ENCODE results near the gene SMC5.
"Not testable (repeated sequence)": the region's sequence is repeated elsewhere in the genome, so short reads cannot be mapped to it uniquely, and the experiment has no call there.

The SMC5 gene

GRCh38 chr9:70355801-70356200 lies 97.0 kb downstream of the SMC5 start:
- in situ Hi-C loops (cut with HindIII; ENCODE audit: low sequenced_read_pairs), result no loop called here

DNA sequence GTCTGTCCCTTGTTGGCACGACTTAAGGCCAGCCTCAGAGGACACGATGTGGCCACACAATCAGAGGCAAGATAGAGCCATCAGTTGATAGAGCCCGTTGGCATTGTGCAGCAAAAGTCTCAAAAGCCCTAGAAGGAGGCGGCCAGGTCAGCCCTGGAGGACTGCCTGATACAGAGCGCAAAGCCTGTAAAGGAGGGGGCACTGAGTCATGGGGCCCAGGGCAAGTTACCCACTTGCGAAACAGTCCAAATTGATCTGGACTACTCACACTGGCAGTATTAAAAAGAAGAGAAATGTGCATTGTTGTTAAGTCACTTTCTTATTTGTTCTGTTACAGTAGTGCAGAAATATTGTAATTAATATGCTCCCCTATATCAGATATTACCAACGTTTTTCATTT lies 104.2 kb downstream of the SMC5 start:
- in situ Hi-C loops (cut with HindIII; ENCODE audit: low sequenced_read_pairs), result no loop called here

DNA sequence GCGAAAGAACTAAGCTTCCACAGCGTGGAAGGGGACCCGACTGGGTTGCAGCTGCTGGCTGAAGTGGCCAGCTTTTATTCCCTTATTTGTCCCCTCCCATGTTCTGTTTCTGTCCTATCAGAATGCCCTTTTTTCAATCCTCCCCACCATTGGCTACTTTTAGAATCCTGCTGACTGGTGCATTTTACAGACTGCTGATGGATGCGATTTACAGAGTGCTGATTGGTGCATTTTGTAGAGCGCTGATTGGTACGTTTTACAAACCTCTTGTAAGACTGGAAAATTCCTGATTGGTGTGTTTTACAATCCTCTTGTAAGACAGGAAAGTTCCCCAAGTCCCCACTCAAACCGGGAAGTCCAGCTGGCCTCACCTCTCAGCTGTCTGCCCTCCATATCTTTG lies 105.0 kb downstream of the SMC5 start:
- in situ Hi-C loops (cut with HindIII; ENCODE audit: low sequenced_read_pairs), result no loop called here

- in situ Hi-C loops (cut with HindIII; ENCODE audit: low sequenced_read_pairs), result no loop called here
These were observed 108.6 kb downstream of the SMC5 start for GRCh38 chr9:70367305-70367930.

DNA sequence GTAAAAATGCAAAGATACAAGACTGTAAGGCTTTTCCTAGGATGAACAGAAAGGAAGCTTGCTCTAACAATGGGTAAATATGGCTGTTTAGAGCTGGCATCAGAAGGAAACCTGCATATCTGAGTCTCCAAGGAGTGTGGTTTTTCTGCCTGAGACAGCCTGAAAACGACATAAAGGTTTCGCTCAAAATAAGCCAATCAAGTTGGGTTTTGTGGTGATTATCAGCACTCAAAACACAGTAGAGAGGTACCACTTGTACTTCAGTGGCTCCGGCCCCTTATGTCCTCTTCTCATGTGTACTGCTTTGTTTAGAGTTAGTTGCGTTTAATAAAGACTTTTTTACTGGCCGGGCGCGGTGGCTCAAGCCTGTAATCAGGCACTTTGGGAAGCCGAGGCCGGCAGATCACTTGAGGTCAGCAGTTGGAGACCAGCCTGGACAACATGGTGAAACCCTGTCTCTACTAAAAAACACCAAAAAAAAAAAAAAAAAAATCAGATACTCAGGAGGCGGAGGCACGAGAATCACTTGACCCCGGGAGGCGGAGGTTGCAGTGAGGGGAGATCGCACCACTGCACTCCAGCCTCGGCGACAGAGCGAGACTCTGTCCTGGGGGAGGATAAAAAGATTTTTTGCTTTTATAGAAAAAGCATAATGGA lies 116.3 kb downstream of the SMC5 start:
- in situ Hi-C loops (cut with HindIII; ENCODE audit: low sequenced_read_pairs), result no loop called here

GRCh38 chr9:70382046-70382708 lies 123.4 kb downstream of the SMC5 start:
- in situ Hi-C loops (cut with HindIII; ENCODE audit: low sequenced_read_pairs), result no loop called here

GRCh38 chr9:70382709-70383605 lies 124.2 kb downstream of the SMC5 start:
- in situ Hi-C loops (cut with HindIII; ENCODE audit: low sequenced_read_pairs), result no loop called here

DNA sequence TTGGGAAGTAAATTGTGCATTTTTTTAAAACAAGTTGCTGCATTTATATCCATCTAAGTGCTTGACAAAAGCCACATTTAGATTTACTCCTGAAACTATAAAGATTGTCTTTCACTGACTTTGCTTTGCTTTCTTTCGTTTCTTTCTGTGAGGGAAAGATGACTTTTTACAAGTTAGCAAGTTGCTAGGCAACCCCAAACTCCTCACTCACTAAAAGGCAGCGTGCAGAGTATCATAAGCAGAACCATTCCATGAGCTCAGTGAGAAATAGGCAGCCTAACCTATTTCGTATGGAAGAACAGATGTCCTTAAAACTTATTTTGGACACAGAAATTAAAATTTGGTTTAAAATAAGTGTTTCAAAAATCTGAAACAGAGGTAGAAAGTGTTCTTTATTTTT lies 126.6 kb downstream of the SMC5 start:
- in situ Hi-C loops (cut with HindIII; ENCODE audit: low sequenced_read_pairs), result no loop called here

DNA sequence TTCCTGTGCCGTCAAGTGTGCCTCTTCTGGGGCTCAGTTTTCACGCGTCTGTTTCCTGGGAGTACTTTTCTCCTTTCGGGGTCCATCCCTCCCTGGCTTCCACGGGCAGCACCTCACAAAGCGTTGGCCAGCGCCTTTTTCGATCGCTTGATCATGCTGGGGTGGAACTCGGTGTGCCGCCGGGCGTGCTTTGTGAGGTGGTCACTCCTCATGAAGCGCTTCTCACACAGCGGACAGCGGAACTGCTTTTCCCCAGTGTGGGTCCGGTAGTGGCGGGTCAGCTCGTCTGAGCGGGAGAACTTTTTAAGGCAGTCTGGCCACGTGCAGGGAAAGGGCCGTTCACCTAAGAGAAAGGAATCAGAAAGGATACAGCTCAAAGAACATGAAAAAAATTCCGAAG lies 128.9 kb downstream of the SMC5 start:
- in situ Hi-C loops (cut with HindIII; ENCODE audit: low sequenced_read_pairs), result no loop called here

- in situ Hi-C loops (cut with HindIII; ENCODE audit: low sequenced_read_pairs), result no loop called here
These were observed 130.4 kb downstream of the SMC5 start for GRCh38 chr9:70389188-70389587.

- in situ Hi-C loops (cut with HindIII; ENCODE audit: low sequenced_read_pairs), result loop anchor here (10.0 kb wide), 1 partner anchor 205 kb away; no protein-coding TSS in a partner anchor
These were observed 131.0 kb downstream of the SMC5 start for GRCh38 chr9:70389621-70390266.

- in situ Hi-C loops (cut with HindIII; ENCODE audit: low sequenced_read_pairs), result loop anchor here (10.0 kb wide), 1 partner anchor 204 kb away; no protein-coding TSS in a partner anchor
These were observed 132.2 kb downstream of the SMC5 start for GRCh38 chr9:70390933-70391341.

DNA sequence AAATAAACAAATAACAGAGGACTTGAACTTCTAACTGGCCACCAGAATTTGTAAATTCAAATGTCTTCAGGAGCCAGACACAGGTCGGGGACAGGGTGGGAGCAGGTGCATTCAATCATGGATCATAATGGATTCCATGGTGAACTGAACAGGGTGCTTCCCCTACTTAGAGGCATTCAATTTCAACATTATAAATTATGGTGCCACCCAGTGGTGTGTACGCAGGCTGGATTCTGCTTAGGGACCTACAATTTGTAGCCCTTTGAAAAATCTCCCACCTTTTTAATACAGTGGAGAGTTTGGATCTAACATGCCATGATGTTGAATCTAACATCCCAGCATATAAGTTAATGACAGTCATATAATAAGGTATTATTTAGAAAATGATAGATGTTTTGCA lies 133.4 kb downstream of the SMC5 start:
- in situ Hi-C loops (cut with HindIII; ENCODE audit: low sequenced_read_pairs), result loop anchor here (10.0 kb wide), 1 partner anchor 203 kb away; no protein-coding TSS in a partner anchor

GRCh38 chr9:70392850-70393249 lies 134.1 kb downstream of the SMC5 start:
- in situ Hi-C loops (cut with HindIII; ENCODE audit: low sequenced_read_pairs), result loop anchor here (10.0 kb wide), 1 partner anchor 202 kb away; no protein-coding TSS in a partner anchor

GRCh38 chr9:70395652-70396051 lies 136.9 kb downstream of the SMC5 start:
- in situ Hi-C loops (cut with HindIII; ENCODE audit: low sequenced_read_pairs), result loop anchor here (10.0 kb wide), 1 partner anchor 199 kb away; no protein-coding TSS in a partner anchor

- in situ Hi-C loops (cut with HindIII; ENCODE audit: low sequenced_read_pairs), result loop anchor here (10.0 kb wide), 1 partner anchor 197 kb away; no protein-coding TSS in a partner anchor
These were observed 139.4 kb downstream of the SMC5 start for GRCh38 chr9:70398145-70398556.

- in situ Hi-C loops (cut with HindIII; ENCODE audit: low sequenced_read_pairs), result loop anchor here (10.0 kb wide), 1 partner anchor 196 kb away; no protein-coding TSS in a partner anchor
These were observed 140.4 kb downstream of the SMC5 start for GRCh38 chr9:70399141-70399540.

DNA sequence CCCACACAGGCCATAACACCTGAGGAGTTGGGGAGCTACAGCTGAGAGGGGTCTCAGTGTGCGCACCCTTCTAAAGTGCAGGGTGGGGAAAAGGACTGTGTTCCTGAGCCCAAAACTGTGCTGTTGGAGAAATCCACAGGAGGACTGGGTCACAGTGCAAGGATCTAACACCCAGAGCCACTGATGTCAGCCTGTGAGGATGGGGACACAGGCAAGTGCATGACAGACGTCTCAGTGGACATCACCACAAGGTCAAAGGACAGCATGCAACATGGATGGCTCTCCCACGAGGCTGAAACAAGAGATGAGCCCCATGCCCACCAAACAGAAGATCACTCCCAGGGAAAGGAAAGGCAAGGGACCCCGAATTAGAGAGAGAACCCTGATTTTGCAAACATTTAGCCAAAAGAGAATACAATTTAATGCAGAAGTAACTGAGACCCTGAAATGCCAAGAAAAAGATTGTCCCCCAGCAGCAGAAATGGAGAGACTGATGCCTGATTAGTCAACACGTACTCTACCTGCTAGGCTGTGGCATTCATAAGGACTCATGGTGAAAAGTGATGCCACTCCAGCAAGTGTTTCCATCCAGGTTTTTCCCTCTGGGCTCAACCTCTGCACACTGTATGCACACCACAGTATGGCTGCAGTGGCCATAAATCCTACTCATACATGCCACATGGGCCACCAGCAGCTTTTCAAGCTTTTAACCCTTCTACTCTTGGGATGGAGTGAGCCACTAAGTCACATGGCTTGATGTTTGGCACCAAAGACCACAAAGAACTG lies 141.5 kb downstream of the SMC5 start:
- in situ Hi-C loops (cut with HindIII; ENCODE audit: low sequenced_read_pairs), result no loop called here

DNA sequence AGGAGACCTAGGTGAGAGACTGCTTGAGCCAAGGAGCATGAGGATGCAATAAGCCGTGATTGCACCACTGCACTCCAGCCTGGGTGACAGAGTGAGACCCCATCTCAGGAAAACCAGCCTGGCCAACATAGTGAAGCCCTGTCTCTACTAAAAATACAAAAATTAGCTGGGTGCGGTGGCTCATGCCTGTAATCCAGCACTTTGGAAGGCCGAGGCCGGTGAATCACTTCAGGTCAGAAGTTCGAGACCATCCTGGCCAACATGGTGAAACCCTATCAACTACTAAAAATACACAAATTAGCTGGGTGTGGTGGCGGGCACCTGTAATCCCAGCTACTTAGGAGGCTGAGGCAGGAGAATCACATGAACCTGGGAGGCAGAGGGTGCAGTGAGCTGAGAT lies 142.5 kb downstream of the SMC5 start:
- in situ Hi-C loops (cut with HindIII; ENCODE audit: low sequenced_read_pairs), result not testable (repeated sequence)
